IMR-90 (cell line): ENCODE measurements around the gene CCDC182. TPM values are rescaled to one million over a fixed set of nuclear protein-coding genes. Genes with fewer than 3 reads are reported as not detected.

Experiments
- ATAC-seq: fragments of 200-7000 bp; cut with Tn5 transposase; 2 replicates; pipeline ENCODE4 v1.9.1; 2020; ENCODE audit warnings: low read depth, mild to moderate bottlenecking, moderate library complexity
- BruUV-seq: library from RNA; stranded (reverse); fragments of 400-500 nt; replicated peaks from 2 replicates; lab custom pipeline; 2021; lab: Mats Ljungman, UMichigan
- CTCF ChIA-PET: fragments of 300-600 bp; formaldehyde crosslinking; extraction: SDS; loops from one replicate; lab custom pipeline; 2021; ENCODE audit warnings: antibody characterized with exemption; lab: Yijun Ruan, JAX
- POLR2A ChIA-PET: fragments of 300-600 bp; sonication (Branson Sonifier 250); formaldehyde crosslinking; loops from one replicate; lab custom pipeline; 2022; ENCODE audit warnings: antibody characterized with exemption; ENCODE audit not compliant: unreplicated experiment; lab: Charles Lee
- DNase-seq: peaks from one replicate; pipeline ENCODE4 v3.0.0; 2013
- H2AFZ ChIP-seq: replicated peaks from 2 replicates; pipeline ENCODE3; 2013; ENCODE audit warnings: low read length, mild to moderate bottlenecking; ENCODE audit not compliant: poor library complexity
- H2AK5ac ChIP-seq: 2 replicates; pipeline ENCODE4 v1.6.1; 2013; ENCODE audit warnings: low read depth, low read length, inconsistent platforms
- H2AK9ac ChIP-seq: replicated peaks from 2 replicates; pipeline ENCODE3; 2013; ENCODE audit warnings: mild to moderate bottlenecking, low read depth, low read length, moderate library complexity; ENCODE audit not compliant: poor library complexity
- H2BK120ac ChIP-seq: 2 replicates; pipeline ENCODE4 v1.6.1; 2013; ENCODE audit warnings: low read depth, low read length, inconsistent platforms
- H2BK15ac ChIP-seq: 3 replicates; pipeline ENCODE4 v1.6.1; 2013; ENCODE audit warnings: low read depth, low read length, inconsistent platforms
- H2BK20ac ChIP-seq: 2 replicates; pipeline ENCODE4 v1.6.1; 2013; ENCODE audit warnings: low read depth, mild to moderate bottlenecking, inconsistent platforms, low read length, moderate library complexity
- H2BK5ac ChIP-seq: 2 replicates; pipeline ENCODE4 v1.6.1; 2013; ENCODE audit warnings: mild to moderate bottlenecking, low read depth, low read length, inconsistent platforms; ENCODE audit not compliant: poor library complexity, severe bottlenecking
- H3K14ac ChIP-seq: replicated peaks from 2 replicates; pipeline ENCODE4 v1.6.1; 2013; ENCODE audit warnings: low read depth, low read length, inconsistent platforms
- H3K18ac ChIP-seq: 2 replicates; pipeline ENCODE4 v1.6.1; 2013; ENCODE audit warnings: low read depth, low read length, control low read depth
- H3K23ac ChIP-seq: 2 replicates; pipeline ENCODE4 v1.6.1; 2013; ENCODE audit warnings: low read depth, low read length, inconsistent platforms
- H3K27ac ChIP-seq: 2 replicates; pipeline ENCODE4 v1.5.1; 2013; ENCODE audit warnings: mild to moderate bottlenecking, control low read depth, low read length; ENCODE audit not compliant: insufficient read depth
- H3K27me3 ChIP-seq: 2 replicates; pipeline ENCODE4 v1.6.1; 2013; ENCODE audit warnings: low read length; ENCODE audit not compliant: control insufficient read depth, insufficient read depth
- H3K36me3 ChIP-seq: 2 replicates; pipeline ENCODE4 v1.6.1; 2013; ENCODE audit warnings: low read length, mixed read lengths; ENCODE audit not compliant: control insufficient read depth, insufficient read depth
- H3K4ac ChIP-seq: 2 replicates; pipeline ENCODE4 v1.6.1; 2013; ENCODE audit warnings: low read depth, low read length, inconsistent platforms
- H3K4me1 ChIP-seq: 2 replicates; pipeline ENCODE4 v1.6.1; 2013; ENCODE audit warnings: low read length, mixed read lengths; ENCODE audit not compliant: control insufficient read depth, insufficient read depth
- H3K4me2 ChIP-seq: 2 replicates; pipeline ENCODE4 v1.6.1; 2013; ENCODE audit warnings: low read depth, mild to moderate bottlenecking, control low read depth, low read length, moderate library complexity
- H3K4me3 ChIP-seq: 2 replicates; pipeline ENCODE4 v1.5.1; 2013; ENCODE audit warnings: low read depth, mild to moderate bottlenecking, control low read depth, low read length, moderate library complexity; ENCODE audit not compliant: insufficient read depth
- H3K56ac ChIP-seq: 2 replicates; pipeline ENCODE4 v1.6.1; 2013; ENCODE audit warnings: low read length, inconsistent platforms; ENCODE audit not compliant: insufficient read depth; ENCODE audit errors: extremely low read depth
- H3K79me1 ChIP-seq, 2 experiments: 2 replicates each; pipeline ENCODE4 v1.6.1; 2013; ENCODE audit warnings: low read length in 2 of 2, inconsistent platforms in 1 of 2, low read depth in 1 of 2
- H3K9ac ChIP-seq: 2 replicates; pipeline ENCODE4 v1.6.1; 2013; ENCODE audit warnings: low read depth, low read length, control low read depth
- H3K9me1 ChIP-seq: 2 replicates; pipeline ENCODE4 v1.6.1; 2013; ENCODE audit warnings: low read length, inconsistent platforms; ENCODE audit not compliant: insufficient read depth
- H3K9me3 ChIP-seq: 2 replicates; pipeline ENCODE4 v1.6.1; 2013; ENCODE audit warnings: low read length; ENCODE audit not compliant: control insufficient read depth, insufficient read depth
- H4K20me1 ChIP-seq: 2 replicates; pipeline ENCODE4 v1.6.1; 2013; ENCODE audit warnings: low read length, inconsistent platforms; ENCODE audit not compliant: insufficient read depth
- H4K5ac ChIP-seq: 2 replicates; pipeline ENCODE4 v1.6.1; 2013; ENCODE audit warnings: mild to moderate bottlenecking, low read depth, low read length, control low read depth
- H4K8ac ChIP-seq, 2 experiments: 2 replicates each; pipeline ENCODE4 v1.6.1; 2013; ENCODE audit warnings: low read depth in 2 of 2, low read length in 2 of 2, control low read depth in 1 of 2, inconsistent platforms in 1 of 2
- H4K91ac ChIP-seq: 2 replicates; pipeline ENCODE4 v1.6.1; 2013; ENCODE audit warnings: low read depth, low read length, inconsistent platforms; ENCODE audit not compliant: insufficient read depth
- CTCF ChIP-seq: conservative IDR thresholded peaks from 2 replicates; pipeline ENCODE4 v1.5.1; 2012; ENCODE audit warnings: mild to moderate bottlenecking, low read depth, low read length, improper control_type of control experiment
- ELK1 ChIP-seq: fragments of 150-350 bp; IDR thresholded peaks from 2 replicates; pipeline ENCODE4 v1.6.1; 2016; ENCODE audit warnings: low read depth, mild to moderate bottlenecking, low read length, moderate library complexity, borderline replicate concordance
- FOS ChIP-seq: fragments of 150-350 bp; IDR thresholded peaks from 2 replicates; pipeline ENCODE4 v1.6.1; 2016; ENCODE audit warnings: low read depth, low read length
- MAZ ChIP-seq: IDR thresholded peaks from 2 replicates; pipeline ENCODE4 v1.6.1; 2012; ENCODE audit warnings: low read depth, mild to moderate bottlenecking, low read length, improper control_type of control experiment, moderate library complexity, borderline replicate concordance
- NFE2L2 ChIP-seq: fragments of 150-350 bp; IDR thresholded peaks from 2 replicates; pipeline ENCODE4 v1.6.1; 2016; ENCODE audit warnings: low read depth, mild to moderate bottlenecking, low read length
- RAD21 ChIP-seq: IDR thresholded peaks from 2 replicates; pipeline ENCODE4 v1.6.1; 2012; ENCODE audit warnings: low read length, improper control_type of control experiment
- RFX5 ChIP-seq: IDR thresholded peaks from 2 replicates; pipeline ENCODE4 v1.8.0; 2012; ENCODE audit warnings: low read depth, mild to moderate bottlenecking, low read length, moderate library complexity
- SMC3 ChIP-seq: fragments of 150-350 bp; IDR thresholded peaks from 2 replicates; pipeline ENCODE4 v1.6.1; 2016; ENCODE audit warnings: low read depth, mild to moderate bottlenecking, antibody characterized with exemption, low read length, moderate library complexity
- WGBS, 2 experiments: methylation state at CpG; one replicate each; pipeline versions ENCODE4 v1.1.5 to v1.1.7; 2013; ENCODE audit warnings: missing lambda C conversion rate in 2 of 2; ENCODE audit not compliant: insufficient read length in 1 of 2; ENCODE audit errors: extremely low coverage in 2 of 2; 5-methylcytosine and 5-hydroxymethylcytosine counted together
- dilution Hi-C: fragments of 300-500 bp; cut with HindIII; formaldehyde crosslinking; loops from one replicate; pipeline ENCODE4 v1.14.3; 2018; ENCODE audit warnings: low sequenced_read_pairs; ENCODE audit not compliant: unreplicated experiment
- in situ Hi-C: fragments of 300-500 bp; cut with MboI; formaldehyde crosslinking; loops from 3 replicates; pipeline ENCODE4 v1.14.3; 2019; ENCODE audit warnings: low sequenced_read_pairs, inconsistent platforms, mixed read lengths
- intact Hi-C: fragments of 100-400 bp; cut with micrococcal nuclease; formaldehyde crosslinking; loops from 2 replicates; pipeline ENCODE4 v1.10.0; 2022
- polyA plus RNA-seq, 3 experiments: library from polyadenylated mRNA; depleted of rRNA; stranded (reverse); fragments of >200 nt; gene quantifications; 2 replicates each; pipeline ENCODE4 v1.2.3, GENCODE V29; 2012; ENCODE audit warnings: low replicate concordance in 1 of 3
- total RNA-seq: library from RNA; depleted of rRNA; stranded (reverse); fragments of >200 nt; gene quantifications from 2 replicates; pipeline ENCODE4 v1.2.3, GENCODE V29; 2012

Gene CCDC182
- total and polyA plus RNA-seq, 2 of the 4 experiments (the other 2 are of a cell fraction), result not detected

DNA sequence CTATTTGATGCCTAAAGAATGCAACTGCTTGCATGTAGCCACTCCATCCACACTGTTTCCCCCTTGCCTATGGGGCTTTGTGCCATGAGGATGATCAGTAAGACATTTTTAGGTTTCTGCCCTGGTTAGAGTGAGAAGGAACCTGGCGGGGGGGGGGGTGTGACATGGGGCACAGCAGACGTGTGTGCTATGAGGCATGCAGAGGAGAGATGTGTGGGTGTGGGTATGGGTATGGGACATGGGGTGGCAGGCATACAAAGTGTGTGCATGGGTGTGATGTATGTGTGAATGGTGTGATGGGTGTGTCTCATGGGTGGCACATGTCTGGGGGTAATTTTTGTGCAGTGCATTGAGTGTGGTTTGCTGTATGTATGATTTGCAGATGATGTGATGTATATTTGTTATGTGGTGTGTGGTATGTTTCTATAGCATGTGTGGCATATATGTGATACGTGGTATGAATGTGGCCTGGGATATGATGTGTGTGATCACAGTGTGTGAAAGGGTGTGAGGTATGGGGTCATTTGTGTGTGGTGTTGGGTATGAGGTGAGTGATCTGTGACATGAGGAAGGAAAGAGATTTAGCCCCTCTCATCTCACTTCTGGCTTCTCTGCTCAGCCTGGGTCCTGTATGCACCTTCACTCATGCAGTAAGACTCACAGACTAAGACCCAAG, 14.9 kb downstream of the CCDC182 start:
- H2BK5ac ChIP-seq, result no peak overlapping the region
- no peak overlapping the region for H2AK5ac ChIP-seq
- H4K91ac ChIP-seq, result no peak overlapping the region
- TF ChIP-seq FOS, result no peak
- no peak for TF ChIP-seq CTCF
- TF ChIP-seq RFX5, result no peak
- TF ChIP-seq SMC3, result no peak
- no peak for TF ChIP-seq MAZ
- TF ChIP-seq RAD21, result no peak
- no peak for TF ChIP-seq NFE2L2
- no peak for TF ChIP-seq ELK1
- no peak overlapping the region for H3K23ac ChIP-seq
- H3K27ac ChIP-seq, result no peak overlapping the region
- no peaks in the 10 kb centered on the region for H4K20me1 ChIP-seq
- no peak overlapping the region for H2BK120ac ChIP-seq
- no peaks in the 10 kb centered on the region for H3K4me1 ChIP-seq
- DNase-seq, result no peak
- no peak overlapping the region for H2AK9ac ChIP-seq
- no peak overlapping the region for H4K5ac ChIP-seq
- intact Hi-C loops, result no loop called here
- in situ Hi-C loops, result no loop called here
- no peaks in the 10 kb centered on the region for H3K36me3 ChIP-seq
- ChIA-PET POLR2A (no interaction called here), CTCF (no interaction called here)
- no peak overlapping the region for H4K8ac ChIP-seq
- no peak overlapping the region for H3K56ac ChIP-seq
- no peaks in the 10 kb centered on the region for H3K9me1 ChIP-seq
- no peak overlapping the region for H3K9ac ChIP-seq
- dilution Hi-C loops, result no loop called here
- H3K4ac ChIP-seq, result no peak overlapping the region
- H3K9me3 ChIP-seq, result no peaks in the 10 kb centered on the region
- H3K18ac ChIP-seq, result no peak overlapping the region
- peaks cover 31% of the 10 kb centered on the region for H3K27me3 ChIP-seq
- BruUV-seq, result no TSS peak
- H3K14ac ChIP-seq, result no peak overlapping the region
- H3K4me2 ChIP-seq, result no peak overlapping the region
- no peak overlapping the region for H2BK20ac ChIP-seq
- no peak for ATAC-seq
- WGBS, 2 experiments, result 47% methylated on average over 2 of the region's 3 CpGs; no CpG with 5 or more reads in 1 of the 2 experiments
- no peak overlapping the region for H3K4me3 ChIP-seq
- no peak overlapping the region for H2BK15ac ChIP-seq
- no peak overlapping the region for H2AFZ ChIP-seq
- H3K79me1 ChIP-seq, result no peaks in the 10 kb centered on the region
